GM10248 (cell line): ENCODE results near the gene HRH1.
A peak's percentile ranks its signal among the peaks of the same experiment; 100 is the strongest.

ENCODE experiments used
- CTCF ChIA-PET: fragments of 300-600 bp; sonication (Branson Sonifier 250); formaldehyde crosslinking; extraction: SDS; loops from one replicate; lab custom pipeline; 2021; ENCODE audit warnings: antibody characterized with exemption; lab: Yijun Ruan, JAX
- POLR2A ChIA-PET: fragments of 350-650 bp; sonication (Branson Sonifier 250); formaldehyde crosslinking; extraction: SDS; loops from one replicate; lab custom pipeline; 2020; ENCODE audit warnings: antibody characterized with exemption; lab: Yijun Ruan, JAX
- DNase-seq: peaks from one replicate; pipeline ENCODE4 v3.0.0; 2012; ENCODE audit errors: extremely low spot score
- TF ChIP-seq, protein P1 (sequence below): IDR thresholded peaks from 2 replicates; pipeline ENCODE4 v1.5.1; 2012; ENCODE audit warnings: mild to moderate bottlenecking, low read depth; ENCODE audit errors: extremely low read depth, missing control alignments, control extremely low read depth

HRH1 gene

DNA sequence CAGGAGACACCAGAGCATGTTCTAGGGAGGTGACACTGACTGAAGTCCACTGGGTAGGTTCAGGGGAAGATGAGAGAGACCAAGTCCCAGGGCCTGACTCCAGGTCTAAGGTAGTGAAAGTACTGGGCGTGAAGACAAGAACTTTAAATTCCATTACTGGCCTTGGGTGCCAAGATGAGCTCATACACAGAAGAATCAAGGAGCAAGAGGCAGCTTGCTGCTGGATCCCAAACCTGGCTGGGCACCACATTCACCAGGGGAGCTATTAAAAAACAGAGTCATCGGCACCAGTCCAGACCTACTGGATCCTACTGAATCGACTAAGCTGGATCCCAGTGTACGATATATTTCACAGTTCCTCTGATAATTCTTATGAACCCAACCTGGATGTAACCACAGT lies 75.8 kb downstream of the HRH1 start:
- POLR2A ChIA-PET = no interaction called here
- TF ChIP-seq, protein P1, sequence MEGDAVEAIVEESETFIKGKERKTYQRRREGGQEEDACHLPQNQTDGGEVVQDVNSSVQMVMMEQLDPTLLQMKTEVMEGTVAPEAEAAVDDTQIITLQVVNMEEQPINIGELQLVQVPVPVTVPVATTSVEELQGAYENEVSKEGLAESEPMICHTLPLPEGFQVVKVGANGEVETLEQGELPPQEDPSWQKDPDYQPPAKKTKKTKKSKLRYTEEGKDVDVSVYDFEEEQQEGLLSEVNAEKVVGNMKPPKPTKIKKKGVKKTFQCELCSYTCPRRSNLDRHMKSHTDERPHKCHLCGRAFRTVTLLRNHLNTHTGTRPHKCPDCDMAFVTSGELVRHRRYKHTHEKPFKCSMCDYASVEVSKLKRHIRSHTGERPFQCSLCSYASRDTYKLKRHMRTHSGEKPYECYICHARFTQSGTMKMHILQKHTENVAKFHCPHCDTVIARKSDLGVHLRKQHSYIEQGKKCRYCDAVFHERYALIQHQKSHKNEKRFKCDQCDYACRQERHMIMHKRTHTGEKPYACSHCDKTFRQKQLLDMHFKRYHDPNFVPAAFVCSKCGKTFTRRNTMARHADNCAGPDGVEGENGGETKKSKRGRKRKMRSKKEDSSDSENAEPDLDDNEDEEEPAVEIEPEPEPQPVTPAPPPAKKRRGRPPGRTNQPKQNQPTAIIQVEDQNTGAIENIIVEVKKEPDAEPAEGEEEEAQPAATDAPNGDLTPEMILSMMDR = no peak
- DNase-seq = no peak
- CTCF ChIA-PET = interaction anchor here (0.8 kb wide), 1 partner anchor 9 kb away, joined by 3 read pairs; no protein-coding TSS in a partner anchor

DNA sequence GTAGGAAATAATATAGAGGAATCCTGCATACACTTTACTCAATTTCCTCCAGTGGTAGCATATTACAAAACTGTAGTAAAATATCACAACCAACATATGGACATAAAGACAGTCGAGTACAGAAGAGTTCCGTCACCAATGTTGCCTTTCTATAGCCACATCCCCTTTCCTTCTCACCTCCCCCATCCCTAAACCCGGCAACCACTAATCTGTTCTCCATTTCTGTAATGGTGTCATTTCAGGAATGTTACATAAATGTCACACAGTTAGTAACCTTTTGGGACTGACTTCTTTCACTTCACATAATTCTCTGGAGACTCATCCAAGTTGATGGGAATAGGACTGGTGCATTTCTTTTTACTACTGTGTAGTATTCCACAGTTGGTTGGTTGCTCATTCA lies 76.5 kb downstream of the HRH1 start:
- DNase-seq = no peak
- ChIA-PET POLR2A (no interaction called here), CTCF (interaction anchor here (1.2 kb wide), 1 partner anchor 104 kb away, joined by 3 read pairs; no protein-coding TSS in a partner anchor)
- TF ChIP-seq, protein P1 = no peak

DNA sequence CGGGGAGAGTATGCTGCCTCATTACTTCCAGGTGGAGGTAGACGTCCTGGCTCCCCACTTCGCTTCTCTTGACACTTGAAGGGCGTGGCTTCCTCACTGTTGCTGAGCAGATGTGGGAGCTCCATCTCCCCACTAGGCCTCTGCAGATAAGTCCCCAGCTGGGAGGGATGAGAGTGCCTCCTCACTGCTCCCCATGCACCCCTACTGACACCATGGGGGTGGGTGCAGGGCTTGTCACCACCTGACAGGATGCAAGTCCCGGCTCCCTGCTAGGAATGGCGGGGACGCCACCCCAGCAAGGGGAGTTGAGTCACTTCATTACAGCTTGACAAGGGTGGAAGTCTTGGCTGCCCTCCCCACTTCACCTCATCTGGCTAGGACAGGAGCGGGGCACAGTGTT lies 81.1 kb downstream of the HRH1 start:
- TF ChIP-seq, protein P1 = no peak
- DNase-seq = no peak
- ChIA-PET POLR2A (no interaction called here), CTCF (interaction anchor here (0.8 to 8.1 kb wide), 12 partner anchors 9 to 422 kb away, joined by 3 to 101 read pairs (median 4); no protein-coding TSS in a partner anchor)

DNA sequence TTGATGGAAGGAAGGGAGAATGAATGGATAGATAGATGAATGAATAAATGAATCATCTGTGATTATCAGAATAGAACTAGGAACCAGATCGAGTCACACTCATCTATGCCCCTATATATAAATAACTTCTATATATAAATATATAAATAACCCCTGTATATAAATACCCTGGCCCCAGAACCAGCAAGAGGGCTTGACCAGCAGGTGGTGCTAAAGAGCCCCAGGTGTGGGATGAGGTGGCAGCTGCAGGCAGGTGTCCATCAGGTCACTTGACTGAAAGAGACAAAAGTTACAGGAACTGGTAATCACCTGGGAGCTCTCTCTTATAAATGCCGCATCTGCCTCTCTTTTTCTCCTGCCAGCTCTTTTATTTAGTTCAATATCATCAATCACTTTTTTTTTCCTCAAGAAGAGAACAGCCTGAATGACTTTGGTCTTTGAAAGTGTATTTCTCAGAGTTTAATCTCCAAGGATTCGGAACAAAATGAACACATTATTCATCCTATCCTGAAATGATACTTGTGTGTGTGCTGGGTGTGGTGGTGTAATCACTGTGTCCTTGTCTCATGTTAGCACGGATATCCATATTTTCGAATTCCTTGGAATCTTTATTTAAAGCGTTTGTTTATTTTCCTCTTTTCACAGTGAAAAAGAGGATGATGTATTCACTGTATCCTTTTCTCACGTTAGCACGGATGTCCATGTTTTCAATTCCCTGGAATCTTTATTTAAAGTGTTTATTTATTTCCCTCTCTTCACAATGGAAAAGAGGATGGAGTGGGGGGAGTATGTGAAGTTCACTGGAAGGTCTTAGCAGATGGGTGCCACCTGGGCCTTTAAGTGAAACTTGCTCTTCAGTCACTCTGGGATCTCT lies 82.5 kb downstream of the HRH1 start:
- ChIA-PET POLR2A (interaction anchor here (0.6 kb wide), 1 partner anchor 279 kb away, joined by 3 read pairs; no protein-coding TSS in a partner anchor), CTCF (interaction anchor here (0.7 to 8.1 kb wide), 17 partner anchors 8 to 420 kb away, joined by 3 to 101 read pairs (median 4); partner anchors contain the start of gene ATG7)
- DNase-seq = peak; percentile 73
- TF ChIP-seq, protein P1 = peak; percentile 66

DNA sequence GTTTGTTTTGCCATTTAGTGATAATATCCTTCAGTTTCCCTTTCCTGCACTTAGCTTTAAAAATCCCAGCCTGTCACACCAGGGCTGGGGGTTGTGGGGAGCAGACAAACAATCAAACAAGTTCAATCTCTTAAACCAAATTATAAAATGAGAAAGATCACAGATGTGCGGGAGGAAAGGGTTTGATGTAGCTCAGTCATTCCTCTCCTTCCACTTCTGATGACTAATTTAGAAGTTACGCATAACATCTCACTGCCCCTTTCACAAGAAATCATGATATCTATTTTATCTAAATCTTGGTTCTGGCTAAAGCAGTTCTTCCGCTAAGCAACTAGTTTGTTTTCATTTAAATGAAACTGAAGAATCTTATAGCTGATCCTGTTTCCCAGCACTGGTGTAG lies 83.8 kb downstream of the HRH1 start:
- TF ChIP-seq, protein P1 = no peak
- ChIA-PET POLR2A (no interaction called here), CTCF (interaction anchor here (0.9 to 8.1 kb wide), 5 partner anchors 23 to 479 kb away, joined by 3 to 101 read pairs (median 4); no protein-coding TSS in a partner anchor)
- no peak for DNase-seq

DNA sequence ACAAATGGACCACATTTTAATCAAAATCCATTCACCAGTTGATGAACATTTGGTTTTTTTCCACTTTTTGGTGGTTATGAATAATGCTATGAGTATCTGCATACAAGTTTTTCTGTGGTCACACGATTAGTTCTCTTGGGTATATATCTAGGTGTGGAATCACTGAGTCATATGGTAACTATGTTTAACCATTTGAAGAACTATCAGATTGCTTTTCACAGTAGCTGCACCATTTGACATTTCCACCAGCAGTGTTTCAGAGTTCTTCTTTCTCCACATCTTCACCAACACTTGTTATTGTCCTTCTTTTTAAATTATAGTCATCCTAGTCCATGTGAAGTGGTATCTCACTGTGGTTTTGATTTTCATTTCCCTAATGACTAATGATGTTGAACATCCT lies 84.6 kb downstream of the HRH1 start:
- TF ChIP-seq, protein P1 = no peak
- ChIA-PET POLR2A (no interaction called here), CTCF (interaction anchor here (0.9 to 8.1 kb wide), 7 partner anchors 9 to 412 kb away, joined by 3 to 101 read pairs (median 3); no protein-coding TSS in a partner anchor)
- DNase-seq = no peak
